A549 (cell line): ENCODE results near the gene TMEM235.

Experiments
- CHD2 ChIP-seq: fragments of 150-350 bp; IDR thresholded peaks from 2 replicates; pipeline ENCODE4 v1.6.1; 2014; ENCODE audit warnings: low read length; ENCODE audit not compliant: partially characterized antibody
- JUNB ChIP-seq: fragments of >200 bp; sonication (Bioruptor Twin); formaldehyde crosslinking; IDR thresholded peaks from 2 replicates; pipeline ENCODE4 v1.6.1; 2016
- KDM1A ChIP-seq: fragments of 200-600 bp; sonication (generic); IDR thresholded peaks from 2 replicates; pipeline ENCODE4 v1.6.1; 2016; ENCODE audit warnings: low read depth, mild to moderate bottlenecking
- NR3C1 ChIP-seq: fragments of >200 bp; sonication (Bioruptor Twin); formaldehyde crosslinking; IDR thresholded peaks from 3 replicates; pipeline ENCODE4 v1.6.1; 2017
- POLR2A ChIP-seq: IDR thresholded peaks from 2 replicates; pipeline ENCODE4 v1.6.1; 2012; ENCODE audit warnings: mild to moderate bottlenecking, low read length
- ZFP36 ChIP-seq: fragments of 450-650 bp; IDR thresholded peaks from 2 replicates; pipeline ENCODE4 v1.6.1; 2014; ENCODE audit warnings: borderline replicate concordance; ENCODE audit not compliant: partially characterized antibody
- TF ChIP-seq, protein P1 (sequence below): fragments of >200 bp; sonication (Bioruptor Twin); formaldehyde crosslinking; IDR thresholded peaks from 3 replicates; pipeline ENCODE4 v1.5.1; 2016

DNA sequence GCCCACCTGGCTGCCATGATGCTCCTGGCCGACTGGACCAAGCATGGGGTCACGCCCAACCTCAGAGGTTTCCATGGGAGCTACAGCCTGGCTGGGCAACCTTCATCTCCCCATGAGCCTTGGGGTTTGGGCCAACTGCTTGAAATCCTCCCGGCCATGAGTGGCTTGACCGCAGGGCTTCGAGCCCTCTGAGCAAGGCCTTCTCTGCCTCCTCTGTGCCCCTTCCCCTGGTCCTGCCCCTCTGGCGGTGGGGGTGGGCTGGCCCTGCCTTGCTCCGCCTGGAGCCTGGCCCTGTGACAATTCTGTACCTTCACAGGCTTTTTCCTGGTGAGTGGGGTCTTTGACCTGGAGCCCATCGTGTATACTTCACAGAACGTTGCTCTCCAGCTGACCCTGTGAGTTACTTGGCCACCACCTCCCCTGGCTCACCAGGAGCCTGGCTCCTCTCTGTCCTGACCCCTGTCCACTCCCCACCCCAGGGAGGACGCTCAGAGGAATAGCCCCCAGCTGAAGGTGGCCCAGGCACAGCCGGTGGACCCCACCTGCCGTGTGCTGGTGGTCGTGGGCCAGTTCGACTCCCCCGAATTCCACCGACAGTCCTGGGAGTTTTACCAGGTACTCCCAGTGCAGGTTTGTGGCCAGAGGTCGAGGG lies 26.2 kb upstream of the TMEM235 start:
- TF ChIP-seq KDM1A: no peak
- no peak for TF ChIP-seq CHD2
- TF ChIP-seq, protein P1, sequence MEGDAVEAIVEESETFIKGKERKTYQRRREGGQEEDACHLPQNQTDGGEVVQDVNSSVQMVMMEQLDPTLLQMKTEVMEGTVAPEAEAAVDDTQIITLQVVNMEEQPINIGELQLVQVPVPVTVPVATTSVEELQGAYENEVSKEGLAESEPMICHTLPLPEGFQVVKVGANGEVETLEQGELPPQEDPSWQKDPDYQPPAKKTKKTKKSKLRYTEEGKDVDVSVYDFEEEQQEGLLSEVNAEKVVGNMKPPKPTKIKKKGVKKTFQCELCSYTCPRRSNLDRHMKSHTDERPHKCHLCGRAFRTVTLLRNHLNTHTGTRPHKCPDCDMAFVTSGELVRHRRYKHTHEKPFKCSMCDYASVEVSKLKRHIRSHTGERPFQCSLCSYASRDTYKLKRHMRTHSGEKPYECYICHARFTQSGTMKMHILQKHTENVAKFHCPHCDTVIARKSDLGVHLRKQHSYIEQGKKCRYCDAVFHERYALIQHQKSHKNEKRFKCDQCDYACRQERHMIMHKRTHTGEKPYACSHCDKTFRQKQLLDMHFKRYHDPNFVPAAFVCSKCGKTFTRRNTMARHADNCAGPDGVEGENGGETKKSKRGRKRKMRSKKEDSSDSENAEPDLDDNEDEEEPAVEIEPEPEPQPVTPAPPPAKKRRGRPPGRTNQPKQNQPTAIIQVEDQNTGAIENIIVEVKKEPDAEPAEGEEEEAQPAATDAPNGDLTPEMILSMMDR: no peak
- no peak for TF ChIP-seq ZFP36
- TF ChIP-seq JUNB: no peak
- TF ChIP-seq NR3C1: no peak
- no peak for TF ChIP-seq POLR2A
